IPS-NIHi7 (cell line): ENCODE measurements around the gene RTN4.

Experiments
- DNase-seq: peaks from one replicate; pipeline ENCODE4 v3.0.0; 2012; ENCODE audit warnings: mixed read lengths; ENCODE audit errors: extremely low spot score

The RTN4 gene

GRCh38 chr2:54952425-54952824 is 97.8 kb downstream of the RTN4 start:
- no peak for DNase-seq

- DNase-seq, result no peak
These were observed 99.4 kb downstream of the RTN4 start for GRCh38 chr2:54950811-54951210.

GRCh38 chr2:54949431-54949830 is 100.8 kb downstream of the RTN4 start:
- DNase-seq, result no peak

- no peak for DNase-seq
These were observed 102.1 kb downstream of the RTN4 start for GRCh38 chr2:54948120-54948519.

GRCh38 chr2:54947646-54948045 is 102.6 kb downstream of the RTN4 start:
- no peak for DNase-seq

GRCh38 chr2:54947136-54947535 is 103.1 kb downstream of the RTN4 start:
- DNase-seq, result no peak

DNA sequence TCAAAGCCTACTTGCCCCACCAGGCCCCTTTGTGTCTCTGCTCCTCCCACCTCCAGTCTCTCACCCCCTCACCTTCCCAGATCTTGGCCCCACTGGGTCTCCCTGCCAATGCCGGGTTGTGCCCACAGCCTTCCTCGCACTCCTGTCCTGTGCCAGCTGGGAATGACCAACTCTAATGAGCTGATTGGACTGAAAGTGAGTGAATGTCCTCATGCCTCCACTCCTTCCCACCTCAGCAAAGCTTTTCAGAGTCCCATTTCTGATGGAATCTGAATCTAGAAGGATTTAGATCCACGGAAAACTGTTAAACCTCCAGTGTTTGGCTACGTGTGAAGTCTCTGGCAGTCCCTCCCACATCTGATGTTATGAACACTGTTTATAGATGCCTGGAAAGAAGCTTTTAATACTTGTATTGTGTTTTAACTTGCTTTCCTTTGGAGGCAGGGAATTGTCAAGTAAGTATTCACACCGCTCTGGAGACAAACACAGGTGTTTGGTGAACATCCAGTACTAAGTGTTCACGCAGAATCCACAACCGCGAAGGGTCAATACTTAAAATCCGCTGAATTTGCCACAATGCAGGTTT is 103.9 kb downstream of the RTN4 start:
- no peak for DNase-seq

DNA sequence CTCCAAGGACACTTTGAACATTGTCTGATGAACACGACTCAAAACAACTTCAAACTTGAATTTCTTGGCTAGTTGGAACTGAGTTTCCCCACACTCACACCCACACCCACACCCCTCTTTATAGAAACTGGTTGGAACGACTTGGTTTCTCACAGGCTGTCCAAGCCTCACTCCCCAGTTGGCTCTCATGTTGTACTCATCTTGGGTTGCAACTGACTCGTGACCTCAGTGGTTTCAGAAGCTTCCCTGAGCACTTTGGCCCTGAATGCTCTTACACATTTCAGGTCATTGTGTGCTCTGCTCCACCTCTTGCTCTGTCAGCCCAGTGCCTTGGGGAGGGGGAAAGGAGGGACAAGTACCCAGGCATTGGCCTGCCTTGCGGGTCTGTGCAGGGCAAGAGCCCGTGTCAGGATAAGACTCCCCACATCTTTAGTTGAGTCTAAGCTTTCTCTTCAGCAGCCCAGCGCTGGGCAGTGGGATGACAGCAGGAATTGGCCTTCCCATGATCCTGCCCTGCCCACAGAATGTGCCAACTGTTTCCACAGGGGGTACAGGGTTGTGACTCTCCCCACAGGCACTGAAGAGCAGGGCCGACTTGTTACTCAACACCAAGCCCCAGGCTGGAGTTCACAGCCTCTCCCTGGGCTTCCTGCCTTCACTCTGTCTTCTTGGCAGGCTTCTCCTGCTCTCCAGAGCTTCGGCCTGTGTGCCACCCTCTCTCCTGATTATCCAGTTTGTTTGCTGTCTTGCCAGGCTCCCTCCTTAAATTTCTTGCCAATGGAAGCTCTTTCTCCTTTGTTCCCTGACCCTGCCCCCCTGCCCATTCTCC is 104.6 kb downstream of the RTN4 start:
- no peak for DNase-seq

GRCh38 chr2:54944724-54945326 is 105.4 kb downstream of the RTN4 start:
- no peak for DNase-seq

DNA sequence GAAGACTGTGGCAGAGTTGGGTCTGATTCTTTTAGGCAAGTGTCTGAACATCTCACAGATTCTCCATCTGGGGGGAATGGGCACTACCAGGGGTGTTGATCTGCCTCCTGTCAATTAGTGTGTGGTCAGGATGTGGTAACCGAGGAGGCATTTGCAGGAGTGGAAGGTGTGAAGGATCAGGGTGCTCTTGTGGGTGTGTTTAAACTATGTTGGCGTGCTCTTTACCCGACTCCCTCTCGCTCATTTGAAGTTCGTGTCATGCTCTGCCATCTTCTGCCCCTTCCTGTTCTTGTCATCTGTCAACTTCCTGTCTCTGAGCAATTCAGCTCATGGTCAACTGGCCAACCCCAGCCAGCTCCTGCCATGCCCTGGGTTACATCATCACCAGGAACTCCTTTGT is 107.9 kb downstream of the RTN4 start:
- DNase-seq, result no peak

GRCh38 chr2:54941248-54941984 is 108.8 kb downstream of the RTN4 start:
- DNase-seq, result no peak

DNA sequence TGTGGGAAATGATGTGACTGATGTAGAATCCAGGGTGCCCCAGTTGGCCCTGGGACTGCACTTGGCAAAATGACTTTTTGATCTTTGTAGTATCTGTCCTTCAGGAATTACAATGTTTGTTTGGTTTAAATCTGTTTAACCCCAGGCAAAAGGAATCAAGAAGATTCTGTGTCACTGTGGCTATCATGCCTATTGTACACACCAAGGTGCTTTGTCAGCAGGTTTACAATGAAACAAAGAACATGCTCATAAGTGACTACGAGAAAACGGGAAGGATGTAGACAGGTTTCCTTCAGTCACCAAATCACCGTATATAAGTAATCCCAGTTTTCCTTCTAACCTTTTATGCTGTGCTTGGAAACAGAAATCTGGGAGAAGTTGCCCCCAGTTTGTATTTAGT is 109.5 kb downstream of the RTN4 start:
- no peak for DNase-seq

DNA sequence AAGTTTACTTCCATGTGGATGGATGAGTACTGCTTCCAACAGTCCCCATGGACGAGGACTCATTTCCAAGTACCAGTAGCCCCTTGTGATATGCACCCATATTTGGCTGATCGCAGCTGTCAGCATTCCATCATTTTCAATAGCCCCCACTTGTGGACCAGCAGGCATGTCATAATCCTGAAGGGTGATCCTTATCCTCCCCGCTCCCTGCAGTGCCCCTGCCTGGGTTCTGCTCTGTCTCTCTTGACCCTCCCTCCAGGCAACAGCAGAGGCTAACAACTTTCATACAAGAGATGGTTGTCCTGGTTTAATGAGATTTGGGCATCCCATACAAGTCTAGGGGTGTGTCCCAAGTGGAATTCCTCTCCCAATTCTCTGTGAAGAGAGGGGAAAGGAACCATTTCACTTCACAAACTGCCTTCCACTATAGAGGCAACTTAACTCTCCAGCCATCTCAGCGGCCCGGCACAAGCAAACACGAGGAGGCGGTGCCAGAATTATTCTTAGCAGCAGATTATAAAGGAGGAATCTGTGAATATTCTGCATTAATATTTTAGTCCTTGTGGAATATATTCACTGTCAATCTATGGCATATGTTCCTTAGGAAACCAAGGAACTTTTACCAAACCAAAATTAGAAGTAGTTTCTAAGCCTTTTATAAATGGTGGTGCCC is 110.7 kb downstream of the RTN4 start:
- DNase-seq, result no peak

GRCh38 chr2:54936766-54937165 is 113.5 kb downstream of the RTN4 start:
- DNase-seq, result no peak

DNA sequence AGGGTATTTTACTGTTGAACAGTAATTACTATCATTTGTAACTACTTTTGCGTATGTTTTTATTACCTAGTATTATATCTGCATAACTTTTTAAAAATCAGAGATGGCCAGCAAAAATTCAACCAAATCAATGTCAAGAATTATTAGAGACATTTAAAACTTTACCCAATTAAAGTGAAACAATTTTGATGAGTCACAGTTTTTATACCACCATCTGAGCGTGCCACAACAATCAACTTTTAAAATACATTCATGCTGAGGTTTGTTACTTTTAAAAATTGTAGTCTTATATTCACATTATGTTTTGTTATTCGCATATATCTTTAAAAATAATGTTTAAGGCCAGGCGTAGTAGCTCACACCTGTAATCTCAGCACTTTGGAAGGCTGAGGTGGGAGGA is 114.9 kb downstream of the RTN4 start:
- DNase-seq, result no peak

DNA sequence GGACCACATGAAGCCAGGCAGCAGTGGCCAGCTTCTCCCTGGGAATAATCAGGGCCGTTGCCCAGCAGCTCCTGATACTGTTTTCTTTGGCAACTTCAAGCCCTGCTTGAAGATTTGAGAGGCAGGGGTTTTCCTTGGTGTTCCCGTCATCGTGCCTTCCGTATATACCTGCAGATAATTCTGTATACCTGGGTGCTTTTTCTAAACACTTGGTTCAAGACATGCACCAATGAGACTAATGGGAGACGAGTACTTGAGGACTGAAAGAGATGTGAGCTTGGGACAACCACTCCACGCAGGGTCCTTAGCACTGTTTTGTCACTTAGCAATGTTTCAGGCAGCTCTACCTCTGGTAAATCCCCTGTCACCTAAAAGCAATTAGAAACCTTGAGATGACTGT is 118.8 kb downstream of the RTN4 start:
- DNase-seq, result no peak

GRCh38 chr2:54928719-54929118 is 121.5 kb downstream of the RTN4 start:
- no peak for DNase-seq

DNA sequence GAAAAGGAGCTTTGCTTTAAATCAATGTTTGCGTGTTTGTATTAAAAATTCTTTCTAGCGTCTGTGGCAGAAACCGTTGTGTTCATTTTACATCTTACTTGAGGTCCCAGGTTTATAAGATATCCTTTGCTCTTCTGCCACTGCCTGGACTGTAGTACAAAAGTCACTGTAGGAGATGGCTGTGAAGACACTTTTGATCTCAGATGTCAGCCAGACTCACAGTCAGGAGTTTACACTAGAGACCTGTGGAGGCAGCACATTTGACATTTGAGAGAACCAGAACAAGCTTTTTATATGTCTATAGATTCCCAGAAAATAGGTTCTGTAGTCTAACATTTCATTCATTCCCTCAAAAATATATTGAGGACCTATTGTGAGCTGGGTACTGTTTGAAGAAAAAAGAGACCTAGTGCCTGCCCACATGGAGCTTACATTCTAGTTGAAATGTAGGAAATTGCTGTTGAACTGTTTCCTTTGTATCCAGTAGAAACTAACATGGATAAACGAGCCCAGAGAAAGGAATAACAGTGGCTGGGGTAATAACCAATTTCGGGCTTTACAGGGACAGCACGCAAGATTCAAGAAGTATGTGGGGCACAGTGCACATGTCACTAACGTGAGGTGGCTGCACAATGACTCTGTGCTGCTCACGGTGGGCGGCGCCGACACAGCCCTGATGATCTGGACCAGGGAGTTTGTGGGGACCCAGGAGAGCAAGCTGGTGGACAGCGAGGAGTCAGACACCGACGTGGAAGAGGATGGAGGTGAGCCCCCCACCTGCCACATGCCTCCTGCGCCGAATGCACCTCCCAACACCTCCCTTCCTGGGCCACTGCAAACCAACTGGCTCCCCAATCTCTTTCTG is 122.3 kb downstream of the RTN4 start:
- no peak for DNase-seq

- no peak for DNase-seq
These were observed 123.0 kb downstream of the RTN4 start for GRCh38 chr2:54927085-54927750.

DNA sequence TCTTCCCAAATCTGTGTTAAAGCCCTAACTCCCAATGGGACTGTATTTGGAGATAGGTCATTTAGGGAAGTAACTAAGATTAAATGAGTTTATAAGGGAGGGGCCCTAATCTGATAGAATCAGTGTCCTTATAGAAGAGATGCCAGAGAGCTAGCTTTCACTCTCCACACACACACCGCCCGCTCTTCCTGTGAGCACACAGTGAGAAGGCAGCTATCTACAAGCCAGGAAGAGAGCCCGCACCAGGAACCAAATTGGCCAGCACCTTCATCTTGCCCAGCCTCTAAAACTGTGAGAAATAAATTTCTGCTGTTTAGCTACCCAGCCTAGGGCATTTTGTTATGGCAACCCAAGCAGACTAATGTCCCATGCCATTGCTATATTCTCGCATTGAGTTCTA is 125.2 kb downstream of the RTN4 start:
- DNase-seq, result no peak
